ENCODE measurements around the gene TCF19.

The TCF19 gene

DNA sequence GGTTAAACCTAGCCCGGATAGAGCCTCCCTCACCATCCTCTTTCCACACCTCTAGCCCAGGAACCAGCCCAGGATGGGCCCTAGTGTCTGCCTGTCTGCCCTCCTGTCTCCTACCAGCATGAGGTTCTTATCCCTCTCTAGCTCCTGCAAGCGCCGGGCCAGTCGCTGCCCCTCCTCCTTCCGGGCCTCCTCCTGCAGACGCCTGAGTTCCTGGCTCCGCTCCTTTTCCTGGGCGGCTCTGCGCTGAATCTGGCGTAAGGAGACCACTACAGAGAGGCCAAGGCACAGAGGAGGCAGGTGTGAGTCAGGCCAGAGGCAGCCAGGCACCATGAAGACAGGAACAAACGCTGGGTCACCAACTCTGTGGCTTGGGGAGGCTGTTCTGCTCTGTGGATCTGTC, 15.2 kb upstream of the TCF19 start:
- no peak for DNase-seq (ENCODE audit: low spot score)
- TF ChIP-seq, protein P1, sequence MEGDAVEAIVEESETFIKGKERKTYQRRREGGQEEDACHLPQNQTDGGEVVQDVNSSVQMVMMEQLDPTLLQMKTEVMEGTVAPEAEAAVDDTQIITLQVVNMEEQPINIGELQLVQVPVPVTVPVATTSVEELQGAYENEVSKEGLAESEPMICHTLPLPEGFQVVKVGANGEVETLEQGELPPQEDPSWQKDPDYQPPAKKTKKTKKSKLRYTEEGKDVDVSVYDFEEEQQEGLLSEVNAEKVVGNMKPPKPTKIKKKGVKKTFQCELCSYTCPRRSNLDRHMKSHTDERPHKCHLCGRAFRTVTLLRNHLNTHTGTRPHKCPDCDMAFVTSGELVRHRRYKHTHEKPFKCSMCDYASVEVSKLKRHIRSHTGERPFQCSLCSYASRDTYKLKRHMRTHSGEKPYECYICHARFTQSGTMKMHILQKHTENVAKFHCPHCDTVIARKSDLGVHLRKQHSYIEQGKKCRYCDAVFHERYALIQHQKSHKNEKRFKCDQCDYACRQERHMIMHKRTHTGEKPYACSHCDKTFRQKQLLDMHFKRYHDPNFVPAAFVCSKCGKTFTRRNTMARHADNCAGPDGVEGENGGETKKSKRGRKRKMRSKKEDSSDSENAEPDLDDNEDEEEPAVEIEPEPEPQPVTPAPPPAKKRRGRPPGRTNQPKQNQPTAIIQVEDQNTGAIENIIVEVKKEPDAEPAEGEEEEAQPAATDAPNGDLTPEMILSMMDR (IDR thresholded peaks at IDR 0.05; ENCODE audit: poor library complexity, severe bottlenecking): no peak
- peak overlapping the region; percentile 2 for H3K27ac ChIP-seq (ENCODE audit: poor library complexity, severe bottlenecking)
- ATAC-seq (ENCODE audit: low read depth): peak; percentile 76
- no peaks in the 10 kb centered on the region for H3K9me3 ChIP-seq (ENCODE audit: severe bottlenecking)
- no peak overlapping the region for H3K4me3 ChIP-seq (ENCODE audit: severe bottlenecking)
- H3K27me3 ChIP-seq (ENCODE audit: insufficient read depth, poor library complexity, severe bottlenecking): no peaks in the 10 kb centered on the region
- peaks cover 21% of the 10 kb centered on the region for H3K36me3 ChIP-seq (ENCODE audit: low read depth)
- no peaks in the 10 kb centered on the region for H3K4me1 ChIP-seq (ENCODE audit: insufficient read depth, poor library complexity, severe bottlenecking)

DNA sequence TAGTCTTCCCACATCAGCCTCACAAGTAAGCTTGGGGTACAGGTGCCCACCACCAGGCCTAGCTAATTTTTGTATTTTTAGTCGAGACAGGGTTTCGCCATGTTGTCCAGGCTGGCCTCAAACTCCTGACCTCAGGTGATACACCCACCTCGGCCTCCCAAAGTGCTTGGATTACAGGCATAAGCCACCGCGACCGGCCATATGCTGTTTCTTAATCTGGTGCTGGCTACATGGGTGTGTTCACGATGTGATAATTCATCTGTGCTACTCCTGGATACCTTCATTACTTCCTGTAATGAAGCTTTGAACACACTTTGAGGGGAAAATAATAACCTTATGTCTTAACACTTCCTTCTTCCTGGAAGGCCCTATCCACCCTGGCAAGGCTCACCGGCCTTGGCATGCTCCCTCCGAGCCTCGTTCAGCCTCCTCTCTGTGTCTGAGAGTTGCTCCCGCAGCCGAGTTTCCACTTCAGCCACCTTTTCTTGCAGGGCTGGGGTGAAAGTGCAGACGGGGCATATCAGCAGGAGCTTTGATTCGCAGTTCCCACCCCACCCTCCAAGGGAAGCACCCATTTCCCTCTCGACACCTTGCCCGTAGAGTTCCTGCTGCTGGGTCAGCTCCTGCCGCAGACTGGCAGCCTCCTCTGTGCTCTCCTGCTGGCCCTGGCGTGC, 14.0 kb upstream of the TCF19 start:
- H3K9me3 ChIP-seq (ENCODE audit: severe bottlenecking): no peaks in the 10 kb centered on the region
- ATAC-seq (ENCODE audit: low read depth): no peak
- no peak overlapping the region for H3K27ac ChIP-seq (ENCODE audit: poor library complexity, severe bottlenecking)
- H3K4me1 ChIP-seq (ENCODE audit: insufficient read depth, poor library complexity, severe bottlenecking): no peaks in the 10 kb centered on the region
- H3K4me3 ChIP-seq (ENCODE audit: severe bottlenecking): no peak overlapping the region
- no peaks in the 10 kb centered on the region for H3K27me3 ChIP-seq (ENCODE audit: insufficient read depth, poor library complexity, severe bottlenecking)
- no peak for DNase-seq (ENCODE audit: low spot score)
- H3K36me3 ChIP-seq (ENCODE audit: low read depth): peaks cover 22% of the 10 kb centered on the region
- TF ChIP-seq, protein P1 (IDR thresholded peaks at IDR 0.05; ENCODE audit: poor library complexity, severe bottlenecking): no peak

DNA sequence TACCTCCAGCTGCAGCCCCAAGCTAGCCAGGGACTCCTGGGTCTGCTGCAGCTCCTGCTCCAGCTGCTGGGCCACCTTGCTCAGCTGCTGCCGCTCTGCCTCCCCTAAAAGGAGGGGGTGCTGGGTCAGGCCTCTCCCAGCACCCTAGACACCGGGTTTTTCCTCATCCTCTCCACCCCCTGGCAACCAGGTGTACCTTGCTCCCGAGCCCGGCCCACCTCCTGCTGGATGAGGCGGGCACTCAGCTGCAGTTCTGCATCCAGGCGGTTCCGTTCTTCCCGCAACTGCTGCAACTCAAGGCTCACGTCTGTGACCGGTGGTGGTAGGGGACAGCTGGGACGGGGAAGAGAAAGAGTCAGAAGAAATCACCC, 13.4 kb upstream of the TCF19 start:
- H3K4me1 ChIP-seq (ENCODE audit: insufficient read depth, poor library complexity, severe bottlenecking): no peaks in the 10 kb centered on the region
- H3K36me3 ChIP-seq (ENCODE audit: low read depth): peaks cover 28% of the 10 kb centered on the region
- no peaks in the 10 kb centered on the region for H3K27me3 ChIP-seq (ENCODE audit: insufficient read depth, poor library complexity, severe bottlenecking)
- DNase-seq (ENCODE audit: low spot score): no peak
- H3K9me3 ChIP-seq (ENCODE audit: severe bottlenecking): no peaks in the 10 kb centered on the region
- no peak for ATAC-seq (ENCODE audit: low read depth)
- TF ChIP-seq, protein P1 (IDR thresholded peaks at IDR 0.05; ENCODE audit: poor library complexity, severe bottlenecking): no peak
- no peak overlapping the region for H3K27ac ChIP-seq (ENCODE audit: poor library complexity, severe bottlenecking)
- no peak overlapping the region for H3K4me3 ChIP-seq (ENCODE audit: severe bottlenecking)

DNA sequence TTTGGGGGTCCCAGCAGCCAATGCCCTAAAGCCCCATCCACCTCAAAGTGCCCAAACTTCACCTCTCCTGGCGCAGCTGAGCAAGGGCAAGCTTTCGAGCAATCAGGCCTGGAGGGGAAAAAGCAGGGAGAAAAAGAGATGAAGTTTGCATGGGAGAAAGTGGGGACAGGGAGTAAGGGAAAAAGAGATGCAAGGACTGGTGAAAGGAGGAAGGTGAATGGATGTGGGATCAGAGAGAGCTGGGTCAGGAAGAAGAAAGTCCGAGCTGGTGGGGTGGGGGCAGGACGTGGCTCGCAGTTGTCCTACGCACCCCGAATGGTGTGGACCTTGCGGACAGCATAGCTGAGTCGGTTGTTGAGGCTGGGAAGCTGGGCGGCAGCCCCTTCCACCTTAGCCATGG, 13.0 kb upstream of the TCF19 start:
- TF ChIP-seq, protein P1 (IDR thresholded peaks at IDR 0.05; ENCODE audit: poor library complexity, severe bottlenecking): no peak
- Histone ChIP-seq H3K36me3 (ENCODE audit: low read depth) (peaks cover 31% of the 10 kb centered on the region), H3K4me3 (ENCODE audit: severe bottlenecking) (no peak overlapping the region)

DNA sequence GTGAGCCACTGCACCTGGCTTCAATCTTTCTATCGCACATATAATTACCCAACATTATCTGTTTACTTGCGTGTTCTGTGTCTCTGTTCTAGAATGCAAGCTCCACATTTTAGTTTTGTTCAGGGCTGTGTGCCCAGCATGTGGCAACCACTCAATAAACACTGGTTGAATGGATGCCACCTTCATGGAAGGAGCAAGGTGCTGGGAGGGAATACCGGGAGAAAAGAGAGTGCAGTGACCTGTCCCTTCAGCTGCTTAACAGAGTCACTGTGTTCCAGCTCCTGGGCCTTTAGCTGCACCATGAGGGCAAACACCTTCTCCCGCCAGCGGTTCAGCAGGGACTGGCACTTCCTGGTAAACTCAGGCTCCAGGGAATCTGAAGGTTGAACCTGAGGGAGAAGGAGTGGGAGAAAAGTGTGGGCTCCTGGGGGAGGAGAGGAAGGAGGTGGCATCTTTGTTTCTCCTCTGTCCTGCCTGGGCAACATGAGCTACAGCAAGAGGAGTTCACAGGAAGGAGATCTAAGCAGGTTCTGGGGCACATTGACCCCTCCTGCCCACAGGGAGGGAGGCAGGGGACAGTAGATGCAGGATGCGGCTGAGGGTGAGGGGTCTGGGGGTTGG, 8.5 kb upstream of the TCF19 start:
- TF ChIP-seq, protein P1 (IDR thresholded peaks at IDR 0.05; ENCODE audit: poor library complexity, severe bottlenecking): no peak
- H3K4me1 ChIP-seq (ENCODE audit: insufficient read depth, poor library complexity, severe bottlenecking): no peaks in the 10 kb centered on the region
- H3K4me3 ChIP-seq (ENCODE audit: severe bottlenecking): no peak overlapping the region
- H3K36me3 ChIP-seq (ENCODE audit: low read depth): peaks cover 35% of the 10 kb centered on the region
- no peak for DNase-seq (ENCODE audit: low spot score)
- no peaks in the 10 kb centered on the region for H3K9me3 ChIP-seq (ENCODE audit: severe bottlenecking)
- ATAC-seq (ENCODE audit: low read depth): no peak
- no peaks in the 10 kb centered on the region for H3K27me3 ChIP-seq (ENCODE audit: insufficient read depth, poor library complexity, severe bottlenecking)
- no peak overlapping the region for H3K27ac ChIP-seq (ENCODE audit: poor library complexity, severe bottlenecking)

More for the DNA sequence above, 13.0 kb upstream of the TCF19 start:
- Histone ChIP-seq H3K4me1 (ENCODE audit: insufficient read depth, poor library complexity, severe bottlenecking) (no peaks in the 10 kb centered on the region), H3K27me3 (ENCODE audit: insufficient read depth, poor library complexity, severe bottlenecking) (no peaks in the 10 kb centered on the region), H3K27ac (ENCODE audit: poor library complexity, severe bottlenecking) (no peak overlapping the region), H3K9me3 (ENCODE audit: severe bottlenecking) (no peaks in the 10 kb centered on the region)
- DNase-seq (ENCODE audit: low spot score) (no peak), ATAC-seq (ENCODE audit: low read depth) (no peak)
